ENCODE measurements around the gene CLDN3. TPM values are rescaled to one million over a fixed set of nuclear protein-coding genes. Genes with fewer than 3 reads are reported as not detected.

The CLDN3 gene
- total and polyA plus RNA-seq, 9 of the 15 experiments (the other 6 are each of a cell fraction or from before 2014, with no cell fraction given): 0.29 TPM; not detected in 8

GRCh38 chr7:73738612-73739386, 31.3 kb downstream of the CLDN3 start, which contains the start of gene ABHD11 (continued):
- peak; percentile 57; the same call in 1 of the 2 replicates for TF ChIP-seq KLF1 (tag; IDR thresholded peaks at IDR 0.05)
- no peak for TF ChIP-seq XRCC4 (IDR thresholded peaks at IDR 0.05; ENCODE audit: extremely low read depth, insufficient read depth, insufficient read length)
- TF ChIP-seq, protein P1, sequence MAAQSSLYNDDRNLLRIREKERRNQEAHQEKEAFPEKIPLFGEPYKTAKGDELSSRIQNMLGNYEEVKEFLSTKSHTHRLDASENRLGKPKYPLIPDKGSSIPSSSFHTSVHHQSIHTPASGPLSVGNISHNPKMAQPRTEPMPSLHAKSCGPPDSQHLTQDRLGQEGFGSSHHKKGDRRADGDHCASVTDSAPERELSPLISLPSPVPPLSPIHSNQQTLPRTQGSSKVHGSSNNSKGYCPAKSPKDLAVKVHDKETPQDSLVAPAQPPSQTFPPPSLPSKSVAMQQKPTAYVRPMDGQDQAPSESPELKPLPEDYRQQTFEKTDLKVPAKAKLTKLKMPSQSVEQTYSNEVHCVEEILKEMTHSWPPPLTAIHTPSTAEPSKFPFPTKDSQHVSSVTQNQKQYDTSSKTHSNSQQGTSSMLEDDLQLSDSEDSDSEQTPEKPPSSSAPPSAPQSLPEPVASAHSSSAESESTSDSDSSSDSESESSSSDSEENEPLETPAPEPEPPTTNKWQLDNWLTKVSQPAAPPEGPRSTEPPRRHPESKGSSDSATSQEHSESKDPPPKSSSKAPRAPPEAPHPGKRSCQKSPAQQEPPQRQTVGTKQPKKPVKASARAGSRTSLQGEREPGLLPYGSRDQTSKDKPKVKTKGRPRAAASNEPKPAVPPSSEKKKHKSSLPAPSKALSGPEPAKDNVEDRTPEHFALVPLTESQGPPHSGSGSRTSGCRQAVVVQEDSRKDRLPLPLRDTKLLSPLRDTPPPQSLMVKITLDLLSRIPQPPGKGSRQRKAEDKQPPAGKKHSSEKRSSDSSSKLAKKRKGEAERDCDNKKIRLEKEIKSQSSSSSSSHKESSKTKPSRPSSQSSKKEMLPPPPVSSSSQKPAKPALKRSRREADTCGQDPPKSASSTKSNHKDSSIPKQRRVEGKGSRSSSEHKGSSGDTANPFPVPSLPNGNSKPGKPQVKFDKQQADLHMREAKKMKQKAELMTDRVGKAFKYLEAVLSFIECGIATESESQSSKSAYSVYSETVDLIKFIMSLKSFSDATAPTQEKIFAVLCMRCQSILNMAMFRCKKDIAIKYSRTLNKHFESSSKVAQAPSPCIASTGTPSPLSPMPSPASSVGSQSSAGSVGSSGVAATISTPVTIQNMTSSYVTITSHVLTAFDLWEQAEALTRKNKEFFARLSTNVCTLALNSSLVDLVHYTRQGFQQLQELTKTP (IDR thresholded peaks at IDR 0.05; ENCODE audit: low read depth in 1 of 2, partially characterized antibody in 2 of 2): no peak
- TF ChIP-seq SRSF9 (IDR thresholded peaks at IDR 0.05; ENCODE audit: borderline replicate concordance, low read depth, low read length): no peak
- TF ChIP-seq DMBX1 (CRISPR knock-in tag; IDR thresholded peaks at IDR 0.05; ENCODE audit: borderline replicate concordance): 0 out of 2 replicates have a peak, but pooled peaks have one; percentile 23
- TF ChIP-seq SOX6 (IDR thresholded peaks at IDR 0.05): peak; percentile 43; the same call in 1 of the 2 replicates
- TF ChIP-seq ZNF175 (CRISPR knock-in tag; IDR thresholded peaks at IDR 0.05; ENCODE audit: low read depth): no peak
- TF ChIP-seq MYBL2 (IDR thresholded peaks at IDR 0.05; ENCODE audit: low read depth): no peak
- no peak for TF ChIP-seq MYBL2 (CRISPR knock-in tag; IDR thresholded peaks at IDR 0.05; ENCODE audit: borderline replicate concordance)
- TF ChIP-seq MAX (CRISPR knock-in tag; IDR thresholded peaks at IDR 0.05): peak; percentile 76; the same call in 1 of the 2 replicates
- TF ChIP-seq SREBF1 (IDR thresholded peaks at IDR 0.05; ENCODE audit: borderline replicate concordance, low read depth, low read length): 0 out of 2 replicates have a peak, but pooled peaks have one; percentile 9
- 0 out of 2 replicates have a peak, but pooled peaks have one; percentile 47 for TF ChIP-seq ZNF75A (CRISPR knock-in tag; IDR thresholded peaks at IDR 0.05)
- TF ChIP-seq C11orf30 (IDR thresholded peaks at IDR 0.05; ENCODE audit: low read depth): no peak
- peak; percentile 76 for TF ChIP-seq POLR2H (tag; IDR thresholded peaks at IDR 0.05; ENCODE audit: low read depth)
- TF ChIP-seq TOE1 (IDR thresholded peaks at IDR 0.05; ENCODE audit: borderline replicate concordance): 0 out of 2 replicates have a peak, but pooled peaks have one; percentile 27
- peak; percentile 64; the same call in 1 of the 2 replicates for TF ChIP-seq TOE1 (CRISPR knock-in tag; IDR thresholded peaks at IDR 0.05; ENCODE audit: borderline replicate concordance, low read depth)
- TF ChIP-seq ZNF512 (tag; IDR thresholded peaks at IDR 0.05): no peak
- TF ChIP-seq TAL1 (IDR thresholded peaks at IDR 0.05): no peak
- no peak for TF ChIP-seq HMBOX1 (IDR thresholded peaks at IDR 0.05)
- TF ChIP-seq KLF16 (IDR thresholded peaks at IDR 0.05): no peak
- TF ChIP-seq RBM22 (IDR thresholded peaks at IDR 0.05; ENCODE audit: low read depth, low read length, poor library complexity, severe bottlenecking): no peak
